H1 (cell line): ENCODE results near the gene SH3PXD2A. TPM values are rescaled to one million over a fixed set of nuclear protein-coding genes. Genes with fewer than 3 reads are reported as not detected.

Source experiments
- CTCF ChIA-PET: fragments of 300-600 bp; sonication (Branson Sonifier 250); formaldehyde crosslinking; loops from one replicate; lab custom pipeline; 2021; ENCODE audit not compliant: partially characterized antibody; lab: Charles Lee
- POLR2A ChIA-PET: fragments of 300-600 bp; sonication (Branson Sonifier 250); formaldehyde crosslinking; loops from one replicate; lab custom pipeline; 2021; ENCODE audit warnings: inconsistent platforms; ENCODE audit not compliant: partially characterized antibody; lab: Charles Lee
- DNase-seq, 2 experiments: peaks; one replicate each; pipeline versions ENCODE4 v3.0.0 to v3.0.0-alpha.2; 2010 to 2022; ENCODE audit warnings: low spot score in 2 of 2, low read depth in 1 of 2, mixed read lengths in 1 of 2
- FAIRE-seq: peaks from 2 replicates; lab custom pipeline; 2011; peaks lifted over from hg19 to GRCh38; lab: Jason Lieb, UNC
- H2AFZ ChIP-seq: 2 replicates; pipeline ENCODE4 v1.8.1; 2012; ENCODE audit warnings: low read length, inconsistent platforms
- H2AK5ac ChIP-seq: 2 replicates; pipeline ENCODE4 v1.6.1; 2013; ENCODE audit warnings: low read depth, low read length
- H2BK120ac ChIP-seq: replicated peaks from 2 replicates; pipeline ENCODE3; 2013; ENCODE audit warnings: low read depth, low read length, inconsistent platforms
- H2BK12ac ChIP-seq: 2 replicates; pipeline ENCODE4 v1.6.1; 2013; ENCODE audit warnings: low read depth, low read length
- H2BK15ac ChIP-seq: 2 replicates; pipeline ENCODE4 v1.6.1; 2013; ENCODE audit warnings: low read length
- H2BK20ac ChIP-seq: 2 replicates; pipeline ENCODE4 v1.6.1; 2013; ENCODE audit warnings: low read length
- H2BK5ac ChIP-seq: 2 replicates; pipeline ENCODE4 v1.6.1; 2013; ENCODE audit warnings: low read depth, low read length
- H3K14ac ChIP-seq: 2 replicates; pipeline ENCODE4 v1.6.1; 2013; ENCODE audit warnings: inconsistent platforms; ENCODE audit not compliant: insufficient read length
- H3K18ac ChIP-seq: 2 replicates; pipeline ENCODE4 v1.6.1; 2013; ENCODE audit warnings: low read length; ENCODE audit errors: extremely low read depth
- H3K23ac ChIP-seq: 2 replicates; pipeline ENCODE4 v1.6.1; 2013; ENCODE audit warnings: inconsistent platforms; ENCODE audit not compliant: insufficient read length
- H3K23me2 ChIP-seq: 2 replicates; pipeline ENCODE4 v1.6.1; 2013; ENCODE audit warnings: low read depth, low read length
- H3K27ac ChIP-seq: 2 replicates; pipeline ENCODE4 v1.6.1; 2011; ENCODE audit warnings: low read depth, low read length, inconsistent platforms
- H3K27me3 ChIP-seq, 4 experiments: replicated peaks in 1 of 4; 1 replicate in 1 of 4; 2 replicates in 3 of 4; pipeline versions ENCODE4 v1.6.1 to v1.8.1; 2011 to 2013; ENCODE audit warnings: low read length in 3 of 4, mild to moderate bottlenecking in 3 of 4, inconsistent platforms in 2 of 4, mixed read lengths in 2 of 4, moderate library complexity in 1 of 4; ENCODE audit not compliant: control insufficient read depth in 3 of 4, insufficient read depth in 3 of 4; ENCODE audit errors: extremely low read depth in 1 of 4
- H3K36me3 ChIP-seq, 4 experiments: 2 replicates each; pipeline versions ENCODE4 v1.6.1 to v1.8.1; 2011 to 2013; ENCODE audit warnings: mild to moderate bottlenecking in 4 of 4, low read length in 3 of 4, moderate library complexity in 2 of 4, control low read depth in 1 of 4, inconsistent platforms in 1 of 4; ENCODE audit not compliant: insufficient read depth in 4 of 4, control insufficient read depth in 2 of 4
- H3K4ac ChIP-seq: replicated peaks from 2 replicates; pipeline ENCODE3; 2013; ENCODE audit warnings: low read length, low read depth, mixed read lengths, inconsistent platforms; ENCODE audit not compliant: insufficient read length
- H3K4me1 ChIP-seq, 4 experiments: replicated peaks in 1 of 4; 1 replicate in 1 of 4; 2 replicates in 3 of 4; pipeline versions ENCODE4 v1.6.1 to v1.8.1; 2011 to 2013; ENCODE audit warnings: low read length in 3 of 4, inconsistent platforms in 2 of 4, mixed read lengths in 1 of 4; ENCODE audit not compliant: insufficient read depth in 4 of 4, control insufficient read depth in 3 of 4
- H3K4me2 ChIP-seq, 2 experiments: 2 replicates each; pipeline versions ENCODE4 v1.6.1 to v1.8.1; 2011 to 2013; ENCODE audit warnings: low read depth in 2 of 2, low read length in 2 of 2, control low read depth in 1 of 2, inconsistent platforms in 1 of 2, mild to moderate bottlenecking in 1 of 2; ENCODE audit not compliant: insufficient read depth in 1 of 2
- H3K4me3 ChIP-seq, 4 experiments: fragments of 200-600, 300-600 bp in 1 of 4; sonication (generic), shearing (Covaris generic), sonication (Bioruptor Twin) in 1 of 4; 2 replicates each; pipeline versions ENCODE4 v1.5.1 to v1.8.1; 2011 to 2016; ENCODE audit warnings: low read length in 4 of 4, low read depth in 3 of 4, control low read depth in 2 of 4, inconsistent platforms in 2 of 4, mild to moderate bottlenecking in 2 of 4, mixed read lengths in 1 of 4, moderate library complexity in 1 of 4; ENCODE audit not compliant: insufficient read depth in 2 of 4; ENCODE audit errors: extremely low read depth in 1 of 4
- H3K56ac ChIP-seq: replicated peaks from 2 replicates; pipeline ENCODE3; 2013; ENCODE audit warnings: low read depth, mild to moderate bottlenecking, mixed read lengths, low read length, inconsistent platforms; ENCODE audit not compliant: insufficient read length
- H3K79me1 ChIP-seq: 2 replicates; pipeline ENCODE4 v1.6.1; 2013; ENCODE audit warnings: low read depth, low read length, control low read depth
- H3K79me2 ChIP-seq, 2 experiments: 2 replicates each; pipeline versions ENCODE4 v1.6.1 to v1.8.1; 2012 to 2013; ENCODE audit warnings: low read length in 2 of 2, mild to moderate bottlenecking in 2 of 2, inconsistent platforms in 1 of 2; ENCODE audit not compliant: insufficient read depth in 2 of 2, control insufficient read depth in 1 of 2
- H3K9ac ChIP-seq, 4 experiments: replicated peaks in 1 of 4; 1 replicate in 1 of 4; 2 replicates in 3 of 4; pipeline versions ENCODE4 v1.6.1 to v1.8.1; 2011 to 2013; ENCODE audit warnings: low read depth in 3 of 4, low read length in 3 of 4, control low read depth in 2 of 4, mild to moderate bottlenecking in 2 of 4, moderate library complexity in 2 of 4, inconsistent platforms in 1 of 4; ENCODE audit errors: extremely low read depth in 1 of 4
- H3K9me3 ChIP-seq, 2 experiments: 2 replicates each; pipeline versions ENCODE4 v1.6.1 to v1.8.1; 2012 to 2013; ENCODE audit warnings: mild to moderate bottlenecking in 2 of 2, moderate library complexity in 2 of 2, control low read depth in 1 of 2, inconsistent platforms in 1 of 2, low read depth in 1 of 2, low read length in 1 of 2, mixed read lengths in 1 of 2; ENCODE audit not compliant: insufficient read depth in 2 of 2
- H4K20me1 ChIP-seq, 2 experiments: replicated peaks in 1 of 2; 2 replicates each; pipeline versions ENCODE3 to v1.8.1; 2011 to 2013; ENCODE audit warnings: inconsistent platforms in 2 of 2, low read length in 2 of 2, mild to moderate bottlenecking in 1 of 2; ENCODE audit not compliant: insufficient read depth in 2 of 2, control insufficient read depth in 1 of 2
- H4K5ac ChIP-seq: 2 replicates; pipeline ENCODE4 v1.6.1; 2013; ENCODE audit warnings: low read length, low read depth, mixed read lengths, inconsistent platforms; ENCODE audit not compliant: insufficient read length
- H4K8ac ChIP-seq: 2 replicates; pipeline ENCODE4 v1.8.0; 2013; ENCODE audit warnings: mild to moderate bottlenecking, moderate library complexity, low read length, inconsistent platforms; ENCODE audit not compliant: insufficient read depth; ENCODE audit errors: extremely low read depth
- H4K91ac ChIP-seq: replicated peaks from 2 replicates; pipeline ENCODE3; 2013; ENCODE audit warnings: low read length, mixed read lengths, inconsistent platforms; ENCODE audit not compliant: insufficient read length
- BRCA1 ChIP-seq: IDR thresholded peaks from 2 replicates; pipeline ENCODE4 v1.6.1; 2012; ENCODE audit warnings: low read depth, low read length, improper control_type of control experiment
- CBX5 ChIP-seq: fragments of 300-800, 300-1000 bp; sonication (generic); IDR thresholded peaks from 2 replicates; pipeline ENCODE4 v1.7.1; 2016; ENCODE audit warnings: antibody characterized with exemption, low read length, low read depth
- FOSL1 ChIP-seq: IDR thresholded peaks from 2 replicates; pipeline ENCODE4 v1.6.1; 2011; ENCODE audit warnings: mild to moderate bottlenecking, low read depth, low read length, moderate library complexity; ENCODE audit not compliant: insufficient read depth
- HDAC6 ChIP-seq: IDR thresholded peaks from one replicate; pipeline ENCODE4 v1.7.1; 2012; ENCODE audit warnings: low read depth, mild to moderate bottlenecking, inconsistent platforms, low read length, moderate library complexity
- POLR2AphosphoS5 ChIP-seq: IDR thresholded peaks from 2 replicates; pipeline ENCODE4 v1.6.1; 2011; ENCODE audit warnings: low read depth, low read length
- RAD21 ChIP-seq, 2 experiments: IDR thresholded peaks in 1 of 2; conservative IDR thresholded peaks in 1 of 2; 2 replicates each; pipeline ENCODE4 v1.6.1; 2011; ENCODE audit warnings: low read depth in 2 of 2, low read length in 2 of 2, improper control_type of control experiment in 1 of 2, inconsistent platforms in 1 of 2, mild to moderate bottlenecking in 1 of 2, moderate library complexity in 1 of 2
- RNF2 ChIP-seq: fragments of 200-900, 300-1000 bp; sonication (generic); IDR thresholded peaks from 2 replicates; pipeline ENCODE4 v1.7.1; 2016; ENCODE audit warnings: borderline replicate concordance, low read depth, mild to moderate bottlenecking, antibody characterized with exemption, low read length; ENCODE audit not compliant: poor library complexity, severe bottlenecking; ENCODE audit errors: missing control alignments
- TAF1 ChIP-seq: IDR thresholded peaks from 2 replicates; pipeline ENCODE4 v1.6.1; 2011; ENCODE audit warnings: mild to moderate bottlenecking, low read depth, low read length
- TAF7 ChIP-seq: optimal IDR thresholded peaks from 2 replicates; pipeline ENCODE3; 2011; ENCODE audit warnings: low read depth, mild to moderate bottlenecking, inconsistent platforms, low read length, moderate library complexity, borderline replicate concordance
- ZNF274 ChIP-seq: IDR thresholded peaks from 2 replicates; pipeline ENCODE4 v1.7.0; 2012; ENCODE audit warnings: low read length, borderline replicate concordance; ENCODE audit errors: extremely low read depth
- WGBS, 2 experiments: shearing (Covaris generic) in 1 of 2; methylation state at CpG; one replicate each; pipeline versions ENCODE4 v1.1.6 to v1.1.7; 2013 to 2015; ENCODE audit warnings: low lambda C conversion rate in 2 of 2, mixed read lengths in 2 of 2, inconsistent platforms in 1 of 2, low coverage in 1 of 2, missing lambda C conversion rate in 1 of 2; ENCODE audit not compliant: insufficient replicate concordance in 2 of 2, insufficient coverage in 1 of 2, insufficient read length in 1 of 2; ENCODE audit errors: extremely low coverage in 1 of 2, missing lambda C conversion rate in 1 of 2; 5-methylcytosine and 5-hydroxymethylcytosine counted together
- polyA plus RNA-seq, 7 experiments: library from polyadenylated mRNA; depleted of rRNA in 3 of 7; stranded (reverse) in 5 of 7; unstranded in 2 of 7; fragments of >200 nt in 5 of 7; fragments of 200-250 nt in 2 of 7; gene quantifications; 1 replicate in 5 of 7; 2 replicates in 1 of 7; 4 replicates in 1 of 7; pipeline versions ENCODE4 v1.2.1 to v1.2.3, GENCODE V29; 2011 to 2013; ENCODE audit warnings: missing spikeins in 2 of 7, mixed read lengths in 2 of 7
- total RNA-seq: library from RNA; stranded (reverse); fragmentation: NEBNext Ultra II Directional; extraction: Animal tissue kit (Norgen Biotek cat#: 25700); gene quantifications from 2 replicates; pipeline ENCODE4 v1.2.1, GENCODE V29; 2021

Gene SH3PXD2A
- total and polyA plus RNA-seq, 2 of the 8 experiments (the other 6 are each of a cell fraction or from before 2014, with no cell fraction given), result 5.4 to 16.3 TPM

DNA sequence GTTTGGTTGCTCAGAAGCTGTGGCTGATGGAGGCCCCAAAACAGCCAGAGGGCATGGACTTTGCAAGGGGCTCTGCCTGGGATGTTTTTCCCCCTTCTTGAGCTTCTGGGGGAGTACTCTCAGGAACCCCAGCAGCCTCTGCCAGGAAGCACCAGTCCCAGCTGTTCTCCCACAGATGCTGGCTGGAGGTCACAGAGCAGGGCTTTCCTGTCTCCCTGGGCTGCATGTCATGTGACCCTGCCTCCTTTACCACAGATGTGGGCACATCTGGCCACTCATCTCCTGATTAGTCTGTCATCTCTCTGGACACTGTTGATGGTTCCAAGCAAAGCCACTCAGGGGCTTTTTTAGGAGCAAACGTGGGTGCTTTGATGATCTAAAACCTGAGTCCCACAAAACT lies 225.2 kb downstream of the SH3PXD2A start:
- Histone ChIP-seq H3K79me1 (peaks cover 4% of the 10 kb centered on the region; the same call in 1 of the 2 replicates), H2BK5ac (no peak overlapping the region), H4K91ac (no peak overlapping the region), H3K23ac (no peak overlapping the region), H3K18ac (no peak overlapping the region), H4K5ac (no peak overlapping the region), H2BK20ac (no peak overlapping the region), H3K9ac (no peak overlapping the region), H2AFZ (no peak overlapping the region), H2BK12ac (no peak overlapping the region), H2BK15ac (no peak overlapping the region), H3K9me3 (no peaks in the 10 kb centered on the region), H3K4me3 (no peak overlapping the region), H3K23me2 (no peaks in the 10 kb centered on the region), H4K8ac (no peak overlapping the region), H4K20me1 (no peaks in the 10 kb centered on the region), H3K4ac (no peak overlapping the region), H2BK120ac (no peak overlapping the region), H3K4me2 (no peak overlapping the region), H3K79me2 (no peaks in the 10 kb centered on the region; a peak in 1 of 4 replicates), H3K27me3 (no peaks in the 10 kb centered on the region), H3K36me3 (no peaks in the 10 kb centered on the region), H3K56ac (no peak overlapping the region), H3K14ac (no peak overlapping the region), H3K4me1 (peaks cover 0 to 4% (median 4%) of the 10 kb centered on the region in 4 experiments; a peak in 3 of 7 replicates), H3K27ac (no peak overlapping the region), H2AK5ac (no peak overlapping the region)
- CTCF ChIA-PET, result interaction anchor here (0.7 to 10.0 kb wide), 5 partner anchors 28 to 59 kb away, joined by 3 to 95 read pairs (median 4); no protein-coding TSS in a partner anchor
- WGBS, 2 experiments, result 76% methylated on average over 1 of the region's 1 CpG; no CpG with 5 or more reads in 1 of the 2 experiments
- DNase-seq (no peak), FAIRE-seq (no peak)
- TF ChIP-seq FOSL1, result no peak
- TF ChIP-seq HDAC6, result no peak
- TF ChIP-seq ZNF274, result no peak
- TF ChIP-seq CBX5, result no peak
- TF ChIP-seq TAF7, result no peak
- TF ChIP-seq RAD21 (IDR thresholded peaks at IDR 0.05 in 1 of 2, conservative IDR thresholded peaks at IDR 0.05 in 1 of 2; ENCODE audit: low read depth in 2 of 2, low read length in 2 of 2), result no peak
- no peak for TF ChIP-seq POLR2AphosphoS5
- no peak for TF ChIP-seq BRCA1
- TF ChIP-seq RNF2, result no peak
- no peak for TF ChIP-seq TAF1
- POLR2A ChIA-PET, result interaction anchor here (1.0 to 1.2 kb wide), 2 partner anchors 12 to 13 kb away, joined by 3 read pairs; no protein-coding TSS in a partner anchor
